Uterus (tissue), 2 donors: ENCODE measurements around the gene QDPR.

Source experiments
- POLR2A ChIP-seq, 2 donors: fragments of 450-650 bp; IDR thresholded peaks; one replicate each; pipeline ENCODE4 v1.6.1; 2016; ENCODE audit warnings: antibody characterized with exemption in 2 of 2, mild to moderate bottlenecking in 1 of 2, moderate library complexity in 1 of 2
- TF ChIP-seq, protein P1 (sequence below), 4 experiments: fragments of 200-600 bp in 2 of 4; fragments of 450-650 bp in 2 of 4; sonication (generic) in 2 of 4; IDR thresholded peaks; one replicate each; pipeline ENCODE4 v1.5.1; 2016 to 2019; ENCODE audit warnings: antibody characterized with exemption in 4 of 4, mild to moderate bottlenecking in 2 of 4, moderate library complexity in 1 of 4

DNA sequence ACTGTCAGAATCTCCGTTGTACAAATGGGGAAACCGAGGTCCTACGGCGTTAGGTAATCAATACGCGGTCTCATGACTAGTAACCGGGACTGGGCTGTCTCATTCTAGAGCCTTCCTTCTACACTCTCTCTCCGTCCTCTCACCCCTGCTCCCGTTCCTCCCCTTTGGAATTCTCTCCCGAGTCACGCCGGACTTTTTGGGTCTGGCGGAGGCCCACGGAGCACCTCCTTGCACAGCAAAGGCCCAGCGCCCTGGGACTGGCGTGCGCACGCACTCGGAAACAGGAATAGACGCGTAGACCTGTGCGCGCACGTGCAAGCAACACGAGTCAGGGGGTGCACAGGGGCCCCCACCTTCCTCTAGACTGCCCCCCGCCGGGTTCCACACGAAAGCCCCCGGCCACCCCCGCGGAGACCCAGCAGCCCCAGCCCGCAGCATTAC lies 361 bp downstream of the QDPR start:
- peak in 1 of 2 donors; percentile 7 for TF ChIP-seq POLR2A (IDR thresholded peaks at IDR 0.05)
- TF ChIP-seq, protein P1, sequence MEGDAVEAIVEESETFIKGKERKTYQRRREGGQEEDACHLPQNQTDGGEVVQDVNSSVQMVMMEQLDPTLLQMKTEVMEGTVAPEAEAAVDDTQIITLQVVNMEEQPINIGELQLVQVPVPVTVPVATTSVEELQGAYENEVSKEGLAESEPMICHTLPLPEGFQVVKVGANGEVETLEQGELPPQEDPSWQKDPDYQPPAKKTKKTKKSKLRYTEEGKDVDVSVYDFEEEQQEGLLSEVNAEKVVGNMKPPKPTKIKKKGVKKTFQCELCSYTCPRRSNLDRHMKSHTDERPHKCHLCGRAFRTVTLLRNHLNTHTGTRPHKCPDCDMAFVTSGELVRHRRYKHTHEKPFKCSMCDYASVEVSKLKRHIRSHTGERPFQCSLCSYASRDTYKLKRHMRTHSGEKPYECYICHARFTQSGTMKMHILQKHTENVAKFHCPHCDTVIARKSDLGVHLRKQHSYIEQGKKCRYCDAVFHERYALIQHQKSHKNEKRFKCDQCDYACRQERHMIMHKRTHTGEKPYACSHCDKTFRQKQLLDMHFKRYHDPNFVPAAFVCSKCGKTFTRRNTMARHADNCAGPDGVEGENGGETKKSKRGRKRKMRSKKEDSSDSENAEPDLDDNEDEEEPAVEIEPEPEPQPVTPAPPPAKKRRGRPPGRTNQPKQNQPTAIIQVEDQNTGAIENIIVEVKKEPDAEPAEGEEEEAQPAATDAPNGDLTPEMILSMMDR (IDR thresholded peaks at IDR 0.05) = no peak
